Right ventricle myocardium superior (tissue), 1 donor: Measurements from ENCODE around the gene NR1H4. TPM values are rescaled to one million over a fixed set of nuclear protein-coding genes. Genes with fewer than 3 reads are reported as not detected.
"Not testable (repeated sequence)": the region's sequence is repeated elsewhere in the genome, so short reads cannot be mapped to it uniquely, and the experiment has no call there.

Source experiments
- ATAC-seq: fragments of 200-7000 bp; cut with Tn5 transposase; one replicate; pipeline ENCODE4 v1.9.1; 2020; ENCODE audit warnings: mild to moderate bottlenecking; ENCODE audit not compliant: poor library complexity
- DNase-seq: peaks from one replicate; pipeline ENCODE4 v3.0.0-alpha.2; 2020
- intact Hi-C: fragments of 100-400 bp; cut with DNase I; formaldehyde crosslinking; loops from one replicate; pipeline ENCODE4 v1.11.2; 2022
- total RNA-seq: library from RNA; stranded (reverse); fragmentation: NEBNext Ultra II Directional; extraction: Animal tissue kit (Norgen Biotek cat#: 25700); gene quantifications from one replicate; pipeline ENCODE4 v1.2.1, GENCODE V29; 2021
- donor health status: DM: no; HTN: yes; CAD: no; lungs with severe emphysema.

The NR1H4 gene
- total RNA-seq, 1 donor from 2014 or later = not detected

- no peak for ATAC-seq
- no peak for DNase-seq
- intact Hi-C loops = no loop called here
These were observed 25.8 kb downstream of the NR1H4 start for GRCh38 chr12:100499416-100499815.

DNA sequence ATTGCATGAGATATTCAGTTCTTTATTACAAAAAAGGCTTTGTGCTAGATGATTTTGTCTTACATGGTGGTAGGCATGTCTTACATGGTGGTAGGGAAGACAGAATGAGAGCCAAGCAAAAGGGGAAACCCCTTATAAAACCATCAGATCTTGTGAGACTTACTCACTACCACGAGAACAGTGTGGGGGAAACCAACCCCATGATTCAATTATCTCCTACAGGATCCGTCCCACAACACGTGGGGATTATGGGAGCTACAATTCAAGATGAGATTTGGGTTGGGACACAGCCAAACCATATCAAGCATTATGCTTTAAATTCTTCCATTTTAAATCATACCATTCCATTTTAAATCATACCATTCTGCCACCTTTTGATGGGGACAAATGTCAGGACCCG is 29.1 kb downstream of the NR1H4 start:
- intact Hi-C loops, DNase-seq, ATAC-seq: not testable (repeated sequence)

GRCh38 chr12:100503228-100503628 is 29.6 kb downstream of the NR1H4 start:
- DNase-seq (no peak), ATAC-seq (no peak)
- intact Hi-C loops = no loop called here

DNA sequence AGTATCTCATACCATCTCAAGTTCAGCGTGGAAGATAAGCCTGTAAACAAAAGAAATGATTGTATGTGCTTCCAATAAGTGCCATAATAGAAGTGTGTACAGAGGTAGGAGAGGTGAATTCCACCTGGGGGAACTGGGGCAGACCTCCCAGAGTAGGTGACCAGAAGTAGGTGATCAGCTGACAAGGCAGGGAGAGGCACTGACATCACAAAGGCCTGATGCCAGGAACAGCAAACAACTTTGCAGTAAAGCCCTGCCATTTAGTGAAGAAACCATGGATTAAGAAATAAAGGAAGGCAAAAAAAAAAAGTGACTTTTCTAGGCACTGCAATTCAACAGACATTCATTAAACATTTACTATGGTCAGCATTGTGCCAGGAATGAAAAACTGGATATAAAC is 31.1 kb downstream of the NR1H4 start:
- ATAC-seq (no peak), DNase-seq (no peak)
- intact Hi-C loops = no loop called here

GRCh38 chr12:100508751-100509150 is 35.1 kb downstream of the NR1H4 start:
- ATAC-seq (no peak), DNase-seq (no peak)
- intact Hi-C loops = no loop called here

GRCh38 chr12:100512692-100513091 is 39.0 kb downstream of the NR1H4 start:
- no peak for DNase-seq
- ATAC-seq = no peak
- intact Hi-C loops = no loop called here

- ATAC-seq (no peak), DNase-seq (no peak)
- intact Hi-C loops = no loop called here
These were observed 42.3 kb downstream of the NR1H4 start for GRCh38 chr12:100515968-100516367.

GRCh38 chr12:100518376-100518775 is 44.7 kb downstream of the NR1H4 start:
- intact Hi-C loops = no loop called here
- no peak for ATAC-seq
- DNase-seq = no peak

- DNase-seq (no peak), ATAC-seq (no peak)
- intact Hi-C loops = no loop called here
These were observed 46.5 kb downstream of the NR1H4 start for GRCh38 chr12:100520048-100520769.

GRCh38 chr12:100521958-100522357 is 48.3 kb downstream of the NR1H4 start:
- ATAC-seq (no peak), DNase-seq (no peak)
- intact Hi-C loops = no loop called here

DNA sequence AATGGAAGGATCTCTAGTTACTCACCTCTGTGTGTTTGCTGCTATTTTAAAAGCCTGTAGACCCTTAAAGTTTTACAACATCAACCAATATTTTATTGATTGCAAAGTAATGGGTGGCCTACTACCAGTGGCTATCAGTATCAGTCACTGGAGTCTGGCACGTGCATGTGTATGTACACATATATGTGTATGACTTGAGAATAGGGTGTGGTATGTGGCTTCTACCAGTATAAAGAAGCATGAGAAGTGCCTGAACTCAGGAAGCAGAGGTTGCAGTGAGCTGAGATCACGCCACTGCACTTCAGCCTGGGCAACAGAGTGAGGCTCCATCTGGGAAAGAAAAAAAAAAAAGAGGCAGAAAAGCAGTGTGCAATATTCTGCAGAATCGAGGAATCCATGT is 54.4 kb downstream of the NR1H4 start:
- DNase-seq (no peak), ATAC-seq (no peak)
- intact Hi-C loops = no loop called here

GRCh38 chr12:100528471-100529127 is 54.9 kb downstream of the NR1H4 start:
- ATAC-seq = no peak
- intact Hi-C loops = no loop called here
- DNase-seq = no peak

- intact Hi-C loops = no loop called here
- no peak for ATAC-seq
These were observed 56.2 kb downstream of the NR1H4 start for GRCh38 chr12:100529756-100530350.

GRCh38 chr12:100533376-100533775 is 59.7 kb downstream of the NR1H4 start:
- no peak for ATAC-seq
- intact Hi-C loops = no loop called here
- no peak for DNase-seq

More at GRCh38 chr12:100529756-100530350, 56.2 kb downstream of the NR1H4 start:
- no peak for DNase-seq

GRCh38 chr12:100534625-100535227 is 61.1 kb downstream of the NR1H4 start:
- DNase-seq (no peak), ATAC-seq (no peak)
- intact Hi-C loops = no loop called here

DNA sequence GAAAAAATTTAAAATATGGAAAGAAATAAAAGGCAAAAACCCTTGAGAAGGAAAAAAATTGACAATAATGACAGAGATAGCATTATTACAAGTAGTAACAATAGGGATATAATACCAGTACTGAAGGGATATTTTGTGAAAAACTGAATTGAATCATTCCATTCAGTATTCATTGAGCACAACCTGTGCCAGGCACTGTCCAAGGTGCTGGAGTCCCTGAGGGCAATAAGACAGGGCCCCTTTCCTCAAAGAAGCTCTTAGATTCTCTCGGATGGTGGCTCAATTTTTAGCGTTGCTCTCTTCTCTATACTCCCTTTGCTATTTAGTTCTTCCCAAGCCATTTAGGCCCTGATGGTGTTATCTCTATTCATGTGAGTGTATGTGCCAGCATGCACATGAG is 65.5 kb downstream of the NR1H4 start:
- ATAC-seq = no peak
- DNase-seq = no peak
- intact Hi-C loops = no loop called here

DNA sequence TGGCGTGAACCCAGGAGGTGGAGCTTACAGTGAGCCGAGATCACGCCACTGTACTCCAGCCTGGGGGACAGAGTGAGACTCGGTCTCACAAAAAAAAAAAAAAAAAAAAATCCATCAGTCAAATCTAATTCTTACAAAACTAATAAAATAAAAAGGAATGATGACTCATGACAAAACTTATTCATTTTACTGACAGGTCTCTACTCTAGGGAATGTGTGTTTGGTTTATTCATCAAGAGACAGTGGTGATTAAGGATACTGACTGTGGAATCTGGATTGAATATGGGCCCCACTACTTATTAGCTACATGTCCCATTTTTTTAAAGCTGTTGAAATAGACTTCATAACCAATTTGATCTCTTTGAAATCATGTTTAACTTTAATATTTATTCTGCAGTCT is 70.5 kb downstream of the NR1H4 start:
- no peak for ATAC-seq
- no peak for DNase-seq
- intact Hi-C loops = no loop called here

GRCh38 chr12:100545092-100545491 is 71.4 kb downstream of the NR1H4 start:
- DNase-seq (no peak), ATAC-seq (no peak)
- intact Hi-C loops = no loop called here

DNA sequence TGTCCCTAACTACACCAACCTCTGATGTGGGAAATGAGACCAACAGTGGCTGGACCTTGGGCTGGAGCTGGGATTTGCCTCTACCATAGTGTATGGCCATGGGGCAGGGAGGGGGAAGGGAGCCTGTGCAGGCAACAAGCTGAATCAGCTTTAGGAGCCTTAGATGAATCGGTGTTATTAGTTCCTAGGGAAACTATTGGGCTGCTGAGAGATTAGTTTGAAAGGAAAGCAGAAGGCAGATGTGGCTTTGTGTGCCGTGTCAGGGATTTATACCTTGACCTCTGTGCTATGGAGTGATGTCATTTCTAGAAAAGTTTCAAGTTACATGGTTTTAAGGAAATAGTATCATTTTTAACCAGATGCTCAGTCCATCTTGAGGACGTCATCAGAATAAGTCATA is 80.3 kb downstream of the NR1H4 start:
- intact Hi-C loops = loop anchor here (10.0 kb wide), 2 partner anchors 209 to 319 kb away; no protein-coding TSS in a partner anchor
- DNase-seq (no peak), ATAC-seq (no peak)
